HG02943 (cell line): ENCODE results near the gene KAZN.
"Not testable (repeated sequence)": the region's sequence is repeated elsewhere in the genome, so short reads cannot be mapped to it uniquely, and the experiment has no call there.

Experiments used
- ATAC-seq: cut with Tn5 transposase; IDR thresholded peaks from one replicate; pipeline ENCODE4 v1.9.1; 2021; ENCODE audit warnings: mild to moderate bottlenecking, low read depth, moderate library complexity; ENCODE audit not compliant: unreplicated experiment

Gene KAZN

DNA sequence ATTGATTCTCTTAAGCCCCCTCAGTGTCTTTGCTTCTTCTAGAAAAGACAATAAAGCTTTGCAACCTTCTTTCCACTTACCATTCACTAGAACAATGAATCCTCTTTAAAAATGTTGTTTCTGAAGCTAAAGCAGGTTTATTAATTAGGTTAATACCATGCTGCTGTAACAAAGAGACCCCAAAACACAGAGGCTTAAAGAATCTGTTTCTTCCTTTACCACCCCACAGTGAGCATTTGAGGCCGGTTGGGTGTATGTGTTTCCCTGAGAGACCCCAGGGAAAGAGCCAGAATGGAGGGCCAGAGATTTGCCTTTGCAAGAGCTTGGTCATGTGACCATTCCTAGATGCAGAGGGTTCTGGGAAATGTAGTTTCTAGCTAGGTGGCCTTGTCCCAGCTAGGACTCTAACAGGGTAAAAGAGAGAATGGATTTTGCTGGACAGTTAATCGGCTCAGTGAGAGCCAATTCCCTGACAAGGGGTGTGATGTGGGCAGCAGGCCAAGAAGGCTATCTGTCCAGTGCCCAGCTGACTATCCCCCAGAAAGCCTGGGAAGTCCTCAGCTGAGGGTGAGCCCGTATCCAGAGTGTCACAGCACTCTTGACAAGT is 363.3 kb downstream of the KAZN start:
- no peak for ATAC-seq

- no peak for ATAC-seq
These were observed 363.9 kb downstream of the KAZN start for GRCh38 chr1:14962407-14962806.

- ATAC-seq, result not testable (repeated sequence)
These were observed 365.6 kb downstream of the KAZN start for GRCh38 chr1:14963791-14964710.

GRCh38 chr1:14964711-14965055 is 366.2 kb downstream of the KAZN start:
- ATAC-seq, result no peak

DNA sequence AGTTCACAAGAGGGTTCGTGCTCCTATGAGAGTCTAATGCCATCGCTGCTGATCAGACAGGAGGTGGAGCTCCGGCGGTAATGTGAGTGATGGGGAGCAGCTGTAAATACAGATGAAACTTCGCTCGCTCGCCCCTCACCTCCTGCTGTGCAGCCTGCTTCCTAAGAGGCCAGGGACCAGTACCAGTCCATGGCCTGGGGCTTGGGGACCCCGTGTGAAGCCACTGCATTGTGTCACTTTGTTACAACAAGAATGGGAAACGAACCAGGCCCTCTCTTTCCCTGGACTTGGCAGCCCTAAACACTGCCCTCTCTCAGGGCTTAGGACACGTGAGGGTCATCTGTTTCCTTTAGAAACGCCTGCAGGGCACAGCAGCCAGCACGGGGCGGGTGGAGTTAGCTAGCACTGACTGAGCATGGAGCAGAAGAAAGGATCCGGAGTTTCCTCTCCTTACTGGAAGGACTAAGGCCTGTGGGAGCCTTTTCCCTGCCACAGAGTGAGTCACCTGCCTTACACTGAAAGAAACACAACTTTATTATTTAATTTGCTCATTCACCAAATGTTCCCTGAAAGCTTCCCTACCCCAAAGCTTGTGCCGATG is 369.9 kb downstream of the KAZN start:
- no peak for ATAC-seq

DNA sequence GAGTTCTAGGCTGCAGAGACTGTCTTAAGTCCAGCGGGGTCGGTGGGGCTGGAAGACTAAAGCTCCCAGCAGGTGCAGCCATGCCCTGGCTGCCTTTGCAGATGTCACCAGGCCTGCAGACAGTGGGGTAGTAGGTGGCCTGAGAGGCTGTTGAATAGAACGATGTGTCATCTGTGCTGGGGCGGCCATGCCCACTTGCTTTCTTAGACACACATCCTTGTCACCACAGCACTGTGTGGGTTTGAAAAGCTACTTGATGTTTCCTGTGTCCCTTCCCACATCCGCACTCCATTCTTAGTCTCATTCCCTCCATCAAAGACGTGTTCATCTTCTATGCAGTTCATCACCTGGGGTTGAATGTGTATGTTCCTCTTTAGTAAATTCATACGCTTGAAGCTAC is 370.5 kb downstream of the KAZN start:
- no peak for ATAC-seq

DNA sequence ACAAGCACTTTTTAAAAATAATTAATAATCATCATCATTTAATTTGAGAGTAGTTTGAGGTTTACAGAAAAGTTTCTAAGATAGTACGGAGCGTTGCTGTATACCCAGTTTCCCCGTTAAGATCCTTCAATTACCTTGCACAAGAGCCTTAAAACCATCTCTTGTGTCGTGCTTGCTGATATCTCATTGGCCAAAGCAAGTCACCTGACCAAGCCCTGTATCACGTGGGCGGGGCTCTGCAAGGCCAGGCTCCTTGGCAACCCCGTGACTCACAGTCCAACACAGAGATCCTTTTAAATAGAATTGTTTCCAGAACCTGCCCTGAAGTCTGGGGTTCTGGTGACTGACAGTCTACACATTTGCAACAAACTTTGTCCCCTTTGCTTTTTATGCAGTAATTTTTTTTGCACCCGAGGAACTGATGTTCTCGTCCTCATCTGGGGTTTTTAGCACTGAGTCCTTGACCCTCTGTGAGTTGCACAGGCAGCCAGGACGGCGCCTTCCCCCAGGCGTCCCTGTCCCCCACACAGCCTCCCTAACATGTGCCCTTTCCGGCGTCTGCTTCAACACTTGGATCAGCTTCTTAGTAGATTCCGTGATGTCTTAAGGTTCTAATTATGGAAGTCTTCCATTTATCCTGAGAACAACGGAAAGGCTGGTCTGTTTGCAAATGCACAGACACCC is 371.8 kb downstream of the KAZN start:
- ATAC-seq, result no peak

DNA sequence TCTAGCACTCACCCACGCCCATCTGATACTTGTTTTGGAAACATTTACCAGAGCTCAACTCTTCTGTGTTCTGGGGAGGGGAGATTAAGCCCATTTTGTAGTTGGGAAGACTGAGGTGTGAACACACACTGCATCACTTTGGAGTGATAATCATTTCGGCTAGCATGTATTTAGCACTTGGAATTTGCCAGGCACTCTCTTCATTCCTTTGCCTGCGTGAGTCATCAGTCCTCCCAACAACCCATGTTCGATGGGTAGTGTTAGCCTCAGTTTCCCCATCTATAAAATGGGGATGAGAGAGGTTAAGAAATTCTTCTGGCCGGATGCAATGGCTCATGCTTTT is 372.3 kb downstream of the KAZN start:
- no peak for ATAC-seq

- no peak for ATAC-seq
These were observed 372.7 kb downstream of the KAZN start for GRCh38 chr1:14971221-14971620.

DNA sequence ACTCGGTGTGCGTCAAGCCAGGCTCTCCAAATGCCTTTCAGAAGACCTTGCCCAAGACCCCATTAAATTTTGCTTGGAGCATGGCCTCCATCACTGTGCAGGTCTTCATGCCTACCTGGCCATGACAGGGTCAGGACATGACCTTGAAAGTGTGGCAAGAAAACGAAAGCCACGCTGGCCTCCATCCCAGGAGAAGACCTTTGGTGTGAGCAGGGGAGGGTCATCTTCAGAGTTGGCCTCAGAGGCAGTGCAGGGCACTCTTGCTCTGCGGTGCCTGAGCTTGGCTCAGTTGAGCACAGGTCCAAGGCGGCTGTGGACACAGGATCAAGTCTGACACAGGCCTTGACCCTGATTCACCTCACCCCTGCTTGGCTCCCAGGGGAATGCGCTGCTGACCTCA is 373.6 kb downstream of the KAZN start:
- ATAC-seq, result no peak

GRCh38 chr1:14973773-14974172 is 375.3 kb downstream of the KAZN start:
- no peak for ATAC-seq

GRCh38 chr1:14974361-14974760 is 375.9 kb downstream of the KAZN start:
- ATAC-seq, result no peak

DNA sequence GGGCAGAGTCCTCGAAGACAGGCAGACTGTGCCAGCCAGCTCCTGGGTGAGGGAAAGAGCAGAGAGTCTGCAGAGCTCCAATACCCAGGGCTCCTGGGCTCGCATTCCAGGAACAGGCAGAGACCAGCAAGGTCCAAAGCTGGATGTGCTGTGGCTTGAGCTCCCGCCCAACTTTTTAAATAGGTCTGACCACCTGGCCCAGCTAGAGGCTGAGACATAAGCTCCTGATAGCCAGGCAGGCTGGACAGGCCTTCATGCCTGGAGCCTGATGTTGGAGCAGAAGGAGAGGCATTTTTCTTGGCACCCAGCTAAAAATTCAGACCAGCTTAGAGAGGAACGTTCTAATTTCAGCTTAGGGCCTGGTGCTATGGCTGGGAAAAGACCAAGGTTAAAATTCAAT is 376.6 kb downstream of the KAZN start:
- no peak for ATAC-seq

GRCh38 chr1:14976256-14976655 is 377.8 kb downstream of the KAZN start:
- ATAC-seq, result no peak

- ATAC-seq, result no peak
These were observed 378.9 kb downstream of the KAZN start for GRCh38 chr1:14977338-14977931.

DNA sequence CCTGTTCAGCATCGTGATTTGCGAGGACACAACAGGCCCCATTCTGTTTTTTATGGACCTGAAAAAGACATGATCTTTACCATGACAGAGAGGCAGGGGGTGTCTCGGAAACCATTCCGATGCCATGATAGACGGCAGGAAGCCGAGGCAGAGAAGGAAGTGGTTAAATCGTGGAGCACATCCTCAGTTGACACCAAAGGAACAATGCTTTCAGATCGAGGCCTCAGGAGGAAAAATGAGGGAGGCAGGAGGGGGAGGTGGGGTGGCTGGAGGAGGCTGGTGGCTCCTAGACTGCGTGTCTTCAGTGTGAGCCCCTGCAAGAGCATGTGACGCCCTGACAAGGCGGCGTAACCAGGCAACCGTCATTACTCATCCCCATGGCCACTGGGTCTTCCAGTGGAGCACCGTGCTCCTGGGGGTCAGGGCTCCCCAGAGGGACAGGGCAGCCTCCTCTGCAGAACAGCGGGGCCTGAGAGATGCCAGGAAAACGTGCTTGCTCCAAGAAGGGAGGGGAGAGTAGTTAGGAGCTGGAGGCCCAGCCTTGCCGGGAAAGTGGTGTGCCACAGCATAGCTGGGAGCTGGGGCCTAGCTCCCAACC is 382.2 kb downstream of the KAZN start:
- no peak for ATAC-seq

DNA sequence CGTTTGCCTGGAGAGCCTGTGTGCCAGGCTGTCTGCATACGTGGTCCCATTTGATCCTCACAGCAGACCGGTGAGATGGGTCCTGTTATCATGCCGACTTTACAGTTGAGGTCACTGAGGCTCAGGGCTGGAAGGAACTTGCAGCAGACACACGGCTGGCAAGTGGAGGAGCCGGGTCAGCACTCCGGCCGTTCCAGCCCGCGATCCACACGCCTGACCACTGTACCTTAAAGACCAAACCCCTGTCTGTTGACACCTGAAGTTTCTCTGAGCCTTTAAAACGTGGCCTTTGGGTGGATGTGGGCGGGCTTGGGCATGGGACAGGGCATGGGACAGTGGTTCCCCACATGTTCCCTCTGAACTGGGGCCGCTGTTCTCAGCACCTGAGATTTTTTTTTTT is 383.5 kb downstream of the KAZN start:
- no peak for ATAC-seq

DNA sequence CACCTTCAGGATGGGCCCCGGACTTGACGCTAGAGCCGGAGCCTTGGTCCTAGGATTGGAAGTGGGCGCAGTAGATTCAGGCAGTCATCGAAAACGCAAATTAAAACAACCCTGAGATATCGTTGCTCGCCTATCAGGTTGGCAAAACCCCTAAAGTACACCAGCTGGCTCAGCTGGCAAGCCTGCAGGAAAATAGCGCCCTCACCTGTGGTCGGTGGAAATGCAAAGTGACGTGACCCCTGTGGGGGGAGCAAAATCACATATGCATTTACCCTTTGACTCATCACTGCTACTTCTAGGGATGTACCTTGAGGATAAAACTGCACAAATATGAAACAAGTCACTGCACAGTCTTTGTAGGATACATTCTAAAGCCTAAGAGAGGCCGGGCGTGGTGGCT is 384.8 kb downstream of the KAZN start:
- no peak for ATAC-seq

GRCh38 chr1:14986168-14986567 is 387.7 kb downstream of the KAZN start:
- ATAC-seq, result no peak

GRCh38 chr1:14987829-14988603 is 389.5 kb downstream of the KAZN start:
- no peak for ATAC-seq
